Epithelial cell of esophagus (primary cell): ENCODE measurements around the gene MRPL11.

Experiments
- DNase-seq: peaks from one replicate; pipeline ENCODE4 v3.0.0; 2010; ENCODE audit warnings: low read depth
- H3K4me3 ChIP-seq: 2 replicates; pipeline ENCODE4 v1.5.1; 2011; ENCODE audit warnings: mild to moderate bottlenecking, low read length, control low read depth
- TF ChIP-seq, protein P1 (sequence below): IDR thresholded peaks from 2 replicates; pipeline ENCODE4 v1.5.1; 2011; ENCODE audit warnings: low read depth, mild to moderate bottlenecking, low read length, control low read depth, inconsistent platforms; ENCODE audit not compliant: insufficient read depth; ENCODE audit errors: missing control alignments

Gene MRPL11

GRCh38 chr11:66477263-66478201 is 38.9 kb upstream of the MRPL11 start:
- no peak overlapping the region for H3K4me3 ChIP-seq
- TF ChIP-seq, protein P1, sequence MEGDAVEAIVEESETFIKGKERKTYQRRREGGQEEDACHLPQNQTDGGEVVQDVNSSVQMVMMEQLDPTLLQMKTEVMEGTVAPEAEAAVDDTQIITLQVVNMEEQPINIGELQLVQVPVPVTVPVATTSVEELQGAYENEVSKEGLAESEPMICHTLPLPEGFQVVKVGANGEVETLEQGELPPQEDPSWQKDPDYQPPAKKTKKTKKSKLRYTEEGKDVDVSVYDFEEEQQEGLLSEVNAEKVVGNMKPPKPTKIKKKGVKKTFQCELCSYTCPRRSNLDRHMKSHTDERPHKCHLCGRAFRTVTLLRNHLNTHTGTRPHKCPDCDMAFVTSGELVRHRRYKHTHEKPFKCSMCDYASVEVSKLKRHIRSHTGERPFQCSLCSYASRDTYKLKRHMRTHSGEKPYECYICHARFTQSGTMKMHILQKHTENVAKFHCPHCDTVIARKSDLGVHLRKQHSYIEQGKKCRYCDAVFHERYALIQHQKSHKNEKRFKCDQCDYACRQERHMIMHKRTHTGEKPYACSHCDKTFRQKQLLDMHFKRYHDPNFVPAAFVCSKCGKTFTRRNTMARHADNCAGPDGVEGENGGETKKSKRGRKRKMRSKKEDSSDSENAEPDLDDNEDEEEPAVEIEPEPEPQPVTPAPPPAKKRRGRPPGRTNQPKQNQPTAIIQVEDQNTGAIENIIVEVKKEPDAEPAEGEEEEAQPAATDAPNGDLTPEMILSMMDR, result no peak
- DNase-seq, result no peak

DNA sequence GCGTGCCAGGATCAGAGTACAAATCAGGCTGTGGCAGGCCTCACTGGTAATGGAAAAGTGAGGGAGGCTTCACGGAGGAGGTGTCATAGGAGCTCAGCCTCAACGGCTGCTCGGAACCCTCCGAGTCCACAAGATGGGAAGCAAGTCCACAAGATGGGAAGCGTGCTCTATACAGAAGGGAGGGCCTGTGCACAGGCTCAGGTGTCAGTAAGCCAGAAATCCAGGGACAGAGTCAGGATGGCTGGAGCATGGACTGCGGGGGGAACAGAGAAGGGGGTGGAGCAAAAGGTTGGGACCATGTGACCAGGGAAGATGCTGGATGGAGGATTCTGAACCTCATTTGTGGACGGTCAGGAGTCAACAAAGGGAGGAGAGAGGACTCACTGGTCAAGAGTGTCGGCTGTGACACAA is 38.2 kb upstream of the MRPL11 start:
- no peak for DNase-seq
- H3K4me3 ChIP-seq, result no peak overlapping the region
- TF ChIP-seq, protein P1, result no peak

DNA sequence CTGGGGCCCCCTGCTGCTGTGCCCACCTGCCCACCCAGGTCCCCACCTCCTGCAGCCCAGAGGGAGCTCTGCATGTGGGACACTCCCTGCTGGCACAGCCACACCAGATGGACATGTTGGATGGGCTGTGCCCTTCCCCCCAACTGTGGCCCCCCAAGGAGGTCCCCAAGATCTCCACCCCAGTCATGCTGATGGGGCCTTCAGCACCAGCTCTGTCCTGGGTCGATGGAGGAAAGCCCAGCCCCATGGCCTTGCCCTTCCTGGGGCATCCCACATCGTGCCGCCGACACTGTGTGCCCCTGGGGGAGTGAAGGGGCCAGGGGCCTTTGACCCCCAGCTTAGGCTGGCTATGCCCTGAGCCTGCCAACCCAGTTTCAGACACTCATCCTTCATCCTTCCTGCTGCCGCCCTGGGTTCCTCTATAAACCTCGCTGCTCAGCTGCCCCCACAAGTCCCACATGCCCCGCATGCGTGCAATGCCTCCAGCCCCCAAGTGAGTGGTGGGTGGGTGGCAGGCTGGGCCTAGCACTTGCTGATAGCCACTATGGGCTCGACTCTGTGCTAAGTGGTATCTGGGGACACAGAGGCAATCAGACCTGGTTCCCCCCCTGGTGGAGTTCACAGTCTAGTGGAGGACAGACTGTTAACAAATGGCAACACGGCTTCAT is 37.7 kb upstream of the MRPL11 start:
- TF ChIP-seq, protein P1, result no peak
- H3K4me3 ChIP-seq, result no peak overlapping the region
- no peak for DNase-seq

DNA sequence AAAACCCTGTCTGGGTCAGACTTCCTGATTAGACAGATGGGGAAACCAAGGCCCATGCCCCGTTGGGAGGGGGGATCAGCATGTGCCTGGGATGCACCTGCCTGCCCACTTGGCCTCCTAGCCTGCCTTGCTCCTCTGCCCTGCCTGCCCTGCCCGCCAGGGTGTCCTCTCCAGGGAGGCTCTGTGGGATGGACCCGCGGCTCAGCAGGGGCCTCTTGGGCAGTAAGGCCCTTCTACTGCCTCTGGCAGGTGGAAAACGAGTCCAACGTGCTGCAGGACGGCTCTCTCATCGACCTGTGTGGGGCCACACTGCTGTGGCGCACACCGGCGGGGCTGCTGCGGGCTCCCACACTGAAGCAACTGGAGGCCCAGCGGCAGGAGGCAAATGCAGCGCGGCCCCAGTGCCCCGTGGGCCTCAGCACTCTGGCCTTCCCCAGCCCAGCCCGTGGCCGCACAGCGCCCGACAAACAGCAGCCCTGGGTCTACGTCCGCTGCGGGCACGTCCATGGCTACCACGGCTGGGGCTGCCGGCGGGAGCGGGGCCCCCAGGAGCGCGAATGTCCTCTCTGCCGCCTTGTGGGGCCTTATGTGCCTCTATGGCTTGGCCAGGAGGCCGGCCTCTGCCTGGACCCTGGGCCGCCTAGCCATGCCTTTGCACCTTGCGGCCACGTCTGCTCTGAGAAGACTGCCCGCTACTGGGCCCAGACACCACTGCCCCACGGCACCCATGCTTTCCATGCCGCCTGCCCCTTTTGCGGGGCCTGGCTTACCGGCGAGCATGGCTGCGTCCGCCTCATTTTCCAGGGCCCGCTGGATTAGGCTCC is 36.9 kb upstream of the MRPL11 start:
- TF ChIP-seq, protein P1, result no peak
- no peak for DNase-seq
- H3K4me3 ChIP-seq, result no peak overlapping the region

- no peak overlapping the region for H3K4me3 ChIP-seq
- TF ChIP-seq, protein P1, result no peak
- DNase-seq, result peak; percentile 78
Observed at GRCh38 chr11:66473608-66474515, 35.2 kb upstream of the MRPL11 start.

- no peak for DNase-seq
- no peak overlapping the region for H3K4me3 ChIP-seq
- TF ChIP-seq, protein P1, result no peak
Observed at GRCh38 chr11:66473167-66473566, 34.5 kb upstream of the MRPL11 start.
